Endodermal cell (in vitro differentiated cells): ENCODE measurements around the gene MYO15B. TPM values are rescaled to one million over a fixed set of nuclear protein-coding genes. Genes with fewer than 3 reads are reported as not detected.

Source experiments
- DNase-seq: peaks from one replicate; pipeline ENCODE4 v3.0.0-alpha.2; 2017
- H3K27ac ChIP-seq: 2 replicates; pipeline ENCODE4 v1.5.1; 2013; ENCODE audit warnings: mild to moderate bottlenecking, low read depth, low read length, moderate library complexity
- H3K27me3 ChIP-seq: 2 replicates; pipeline ENCODE4 v1.6.1; 2013; ENCODE audit warnings: mild to moderate bottlenecking, low read length, moderate library complexity; ENCODE audit not compliant: insufficient read depth, control insufficient read depth, poor library complexity, severe bottlenecking
- H3K36me3 ChIP-seq: 2 replicates; pipeline ENCODE4 v1.7.0; 2013; ENCODE audit warnings: mild to moderate bottlenecking, low read length, moderate library complexity; ENCODE audit not compliant: control insufficient read depth, insufficient read depth
- H3K4me1 ChIP-seq: one replicate; pipeline ENCODE4 v1.7.0; 2013; ENCODE audit warnings: low read length; ENCODE audit not compliant: control insufficient read depth, insufficient read depth
- H3K4me3 ChIP-seq: 2 replicates; pipeline ENCODE4 v1.5.1; 2013; ENCODE audit warnings: mild to moderate bottlenecking, low read length, moderate library complexity
- H3K9ac ChIP-seq: 2 replicates; pipeline ENCODE4 v1.6.1; 2013; ENCODE audit warnings: mild to moderate bottlenecking, low read length, moderate library complexity; ENCODE audit not compliant: poor library complexity, severe bottlenecking; ENCODE audit errors: extremely low read depth
- H3K9me3 ChIP-seq: 2 replicates; pipeline ENCODE4 v1.6.1; 2013; ENCODE audit warnings: mild to moderate bottlenecking, low read length, moderate library complexity; ENCODE audit not compliant: control insufficient read depth
- H3K27ac Mint-ChIP-seq: 2 replicates; pipeline ENCODE4 v1.8.0; 2020; ENCODE audit warnings: mixed read lengths
- H3K27me3 Mint-ChIP-seq: 2 replicates; pipeline ENCODE4 v1.8.0; 2021; ENCODE audit warnings: mild to moderate bottlenecking, mixed read lengths; ENCODE audit not compliant: insufficient read depth
- H3K36me3 Mint-ChIP-seq: 2 replicates; pipeline ENCODE4 v1.8.0; 2020; ENCODE audit warnings: low read depth, mixed read lengths
- H3K4me1 Mint-ChIP-seq: 2 replicates; pipeline ENCODE4 v1.8.0; 2020; ENCODE audit warnings: mixed read lengths
- H3K4me3 Mint-ChIP-seq: 2 replicates; pipeline ENCODE4 v1.8.0; 2020; ENCODE audit warnings: mild to moderate bottlenecking, moderate library complexity, mixed read lengths
- H3K9me3 Mint-ChIP-seq: 2 replicates; pipeline ENCODE4 v1.8.0; 2020; ENCODE audit warnings: mild to moderate bottlenecking, mixed read lengths
- WGBS, 2 experiments: methylation state at CpG; one replicate each; pipeline versions ENCODE4 v1.1.5 to v1.1.7; 2013; ENCODE audit warnings: missing lambda C conversion rate in 2 of 2, mixed read lengths in 1 of 2; ENCODE audit not compliant: insufficient coverage in 1 of 2, insufficient read length in 1 of 2; 5-methylcytosine and 5-hydroxymethylcytosine counted together
- total RNA-seq, 2 donors: library from RNA; stranded (reverse); fragmentation: NEBNext Ultra II Directional in 1 of 2; extraction: Animal tissue kit (Norgen Biotek cat#: 25700) in 1 of 2; gene quantifications; 2 replicates in 1 of 2; 3 replicates in 1 of 2; pipeline ENCODE4 v1.2.1, GENCODE V29; 2021
- TF ChIP-seq, protein P1 (sequence below): fragments of 200-600 bp; sonication (generic); conservative IDR thresholded peaks from 2 replicates; pipeline ENCODE4 v1.5.0; 2021; ENCODE audit warnings: antibody characterized with exemption, mild to moderate bottlenecking

MYO15B gene
- total RNA-seq, 2 donors from 2014 or later, result 89.0 to 123 TPM

DNA sequence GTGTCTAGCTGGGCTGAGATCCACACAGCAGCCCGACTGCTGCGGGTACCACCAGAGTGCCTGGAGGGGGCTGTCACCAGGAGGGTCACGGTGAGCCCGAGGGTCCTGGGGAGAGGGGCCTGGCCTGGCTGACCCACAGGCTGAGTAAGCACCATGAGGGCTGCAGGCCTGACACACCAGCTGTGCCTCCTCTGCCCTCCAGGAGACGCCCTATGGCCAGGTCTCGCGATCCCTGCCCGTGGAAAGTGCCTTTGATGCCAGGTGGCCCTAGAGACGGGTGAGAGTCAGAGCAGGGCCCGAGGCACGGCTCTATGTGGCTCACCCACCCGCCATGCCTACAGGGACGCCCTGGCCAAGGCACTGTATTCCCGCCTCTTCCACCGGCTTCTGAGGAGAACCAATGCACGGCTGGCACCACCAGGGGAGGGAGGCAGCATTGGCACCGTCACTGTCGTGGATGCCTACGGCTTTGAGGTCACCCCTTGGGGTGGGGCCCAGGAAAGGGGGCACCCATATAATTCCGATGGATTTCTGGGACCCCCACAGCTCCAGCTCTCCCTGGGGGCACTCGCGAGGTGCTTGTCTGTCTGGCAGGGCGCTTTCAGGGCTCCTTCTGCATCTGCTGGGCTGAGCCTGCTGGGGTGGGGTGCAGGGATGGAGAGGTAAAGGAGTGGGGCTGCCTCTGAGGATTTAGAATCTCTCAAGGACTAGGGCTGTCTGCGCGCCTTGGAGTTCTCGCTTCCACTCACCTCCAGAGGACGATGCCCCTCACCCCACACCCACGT lies 7.1 kb downstream of the MYO15B start:
- Mint-ChIP-seq H3K9me3 (no peaks in the 10 kb centered on the region), H3K36me3 (no peaks in the 10 kb centered on the region), H3K27ac (no peak overlapping the region), H3K27me3 (no peaks in the 10 kb centered on the region), H3K4me3 (no peak overlapping the region), H3K4me1 (peaks cover 2% of the 10 kb centered on the region)
- DNase-seq, result peak; percentile 69
- H3K27ac ChIP-seq, result no peak overlapping the region
- 91 to 97% methylated on average over 21 to 28 of the region's 28 CpGs for WGBS, 2 experiments
- H3K4me1 ChIP-seq, result no peaks in the 10 kb centered on the region
- no peak overlapping the region for H3K9ac ChIP-seq
- TF ChIP-seq, protein P1, sequence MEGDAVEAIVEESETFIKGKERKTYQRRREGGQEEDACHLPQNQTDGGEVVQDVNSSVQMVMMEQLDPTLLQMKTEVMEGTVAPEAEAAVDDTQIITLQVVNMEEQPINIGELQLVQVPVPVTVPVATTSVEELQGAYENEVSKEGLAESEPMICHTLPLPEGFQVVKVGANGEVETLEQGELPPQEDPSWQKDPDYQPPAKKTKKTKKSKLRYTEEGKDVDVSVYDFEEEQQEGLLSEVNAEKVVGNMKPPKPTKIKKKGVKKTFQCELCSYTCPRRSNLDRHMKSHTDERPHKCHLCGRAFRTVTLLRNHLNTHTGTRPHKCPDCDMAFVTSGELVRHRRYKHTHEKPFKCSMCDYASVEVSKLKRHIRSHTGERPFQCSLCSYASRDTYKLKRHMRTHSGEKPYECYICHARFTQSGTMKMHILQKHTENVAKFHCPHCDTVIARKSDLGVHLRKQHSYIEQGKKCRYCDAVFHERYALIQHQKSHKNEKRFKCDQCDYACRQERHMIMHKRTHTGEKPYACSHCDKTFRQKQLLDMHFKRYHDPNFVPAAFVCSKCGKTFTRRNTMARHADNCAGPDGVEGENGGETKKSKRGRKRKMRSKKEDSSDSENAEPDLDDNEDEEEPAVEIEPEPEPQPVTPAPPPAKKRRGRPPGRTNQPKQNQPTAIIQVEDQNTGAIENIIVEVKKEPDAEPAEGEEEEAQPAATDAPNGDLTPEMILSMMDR, result peak; percentile 18
- H3K9me3 ChIP-seq, result no peaks in the 10 kb centered on the region
- no peaks in the 10 kb centered on the region for H3K36me3 ChIP-seq
- H3K27me3 ChIP-seq, result no peaks in the 10 kb centered on the region
- H3K4me3 ChIP-seq, result no peak overlapping the region

DNA sequence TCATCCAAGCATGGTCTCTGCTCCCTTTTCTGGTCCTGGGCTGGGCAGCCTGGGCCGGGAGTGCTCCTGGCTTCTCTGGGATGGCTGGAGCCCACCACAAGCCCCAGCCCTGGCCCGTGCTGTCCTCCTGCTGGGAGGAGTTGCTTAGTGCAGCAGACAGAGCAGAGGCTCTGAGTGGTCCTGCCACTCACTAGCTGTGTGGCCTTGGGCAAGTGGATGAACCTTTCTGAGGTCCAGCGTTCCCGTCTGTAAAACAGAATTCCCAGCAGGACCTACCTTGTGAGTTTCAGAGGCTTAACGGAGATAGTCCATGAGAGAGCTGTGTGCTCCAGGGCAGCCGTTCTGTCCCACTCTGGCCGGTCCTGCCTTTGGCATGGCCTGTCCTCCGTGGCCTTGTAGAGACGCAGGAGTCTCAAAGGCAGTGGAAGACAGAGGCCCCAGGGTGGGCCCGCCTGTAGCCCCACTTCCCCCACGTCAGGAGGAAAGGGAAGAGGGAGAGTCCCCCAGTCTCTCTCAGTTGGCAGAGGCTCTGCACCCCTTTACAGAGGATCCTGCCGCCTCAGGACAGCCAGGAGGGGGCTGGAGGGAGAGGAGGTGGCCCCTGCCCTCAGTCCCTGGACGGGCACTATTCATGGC lies 7.8 kb downstream of the MYO15B start:
- H3K36me3 ChIP-seq, result no peaks in the 10 kb centered on the region
- H3K27me3 ChIP-seq, result no peaks in the 10 kb centered on the region
- TF ChIP-seq, protein P1, result peak; percentile 30
- H3K4me3 Mint-ChIP-seq, result no peak overlapping the region
- H3K4me1 Mint-ChIP-seq, result peaks cover under 1% of the 10 kb centered on the region
- no peaks in the 10 kb centered on the region for H3K9me3 Mint-ChIP-seq
- no peaks in the 10 kb centered on the region for H3K36me3 Mint-ChIP-seq
- no peak overlapping the region for H3K27ac Mint-ChIP-seq
- H3K4me1 ChIP-seq, result no peaks in the 10 kb centered on the region
- no peak overlapping the region for H3K4me3 ChIP-seq
- H3K27ac ChIP-seq, result no peak overlapping the region
- WGBS, 2 experiments, result 84% methylated on average over 10 to 13 of the region's 13 CpGs
- no peaks in the 10 kb centered on the region for H3K9me3 ChIP-seq
- H3K9ac ChIP-seq, result no peak overlapping the region
- DNase-seq, result no peak
- no peaks in the 10 kb centered on the region for H3K27me3 Mint-ChIP-seq

DNA sequence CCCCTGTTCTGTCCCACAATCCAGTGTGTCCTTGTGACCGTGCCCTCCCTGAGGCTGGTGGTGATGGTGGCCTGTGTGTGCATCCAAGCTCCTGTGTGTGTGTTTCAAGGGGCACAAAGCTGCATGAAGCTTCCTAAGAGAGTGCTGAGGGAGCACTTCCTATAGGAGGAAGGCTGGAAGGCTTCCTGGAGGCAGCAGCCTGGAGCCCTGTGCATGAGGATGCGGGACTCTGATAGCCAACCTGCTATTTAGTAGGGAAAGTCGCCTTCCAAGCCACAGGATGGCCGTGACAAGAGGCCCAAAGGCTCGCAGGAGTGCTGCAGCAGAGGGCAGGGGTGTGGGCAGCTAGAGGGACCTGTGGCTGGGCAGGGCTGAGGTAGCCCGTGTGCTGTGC lies 8.3 kb downstream of the MYO15B start:
- Mint-ChIP-seq H3K4me1 (no peaks in the 10 kb centered on the region), H3K36me3 (no peaks in the 10 kb centered on the region), H3K9me3 (no peaks in the 10 kb centered on the region), H3K4me3 (no peak overlapping the region), H3K27me3 (no peaks in the 10 kb centered on the region), H3K27ac (no peak overlapping the region)
- no peak for DNase-seq
- H3K4me1 ChIP-seq, result no peaks in the 10 kb centered on the region
- no peak overlapping the region for H3K4me3 ChIP-seq
- no peak overlapping the region for H3K9ac ChIP-seq
- no peak overlapping the region for H3K27ac ChIP-seq
- no peaks in the 10 kb centered on the region for H3K27me3 ChIP-seq
- 88 to 90% methylated on average over 5 to 6 of the region's 6 CpGs for WGBS, 2 experiments
- no peaks in the 10 kb centered on the region for H3K36me3 ChIP-seq
- TF ChIP-seq, protein P1, result no peak
- no peaks in the 10 kb centered on the region for H3K9me3 ChIP-seq
